Measurements from ENCODE around the gene RINL. TPM values are rescaled to one million over a fixed set of nuclear protein-coding genes. Genes with fewer than 3 reads are reported as not detected.
A peak's percentile ranks its signal among the peaks of the same experiment; 100 is the strongest.

The RINL gene
- total RNA-seq, 1 donor, result 2.5 TPM

- H3K79me2 ChIP-seq (ENCODE audit: insufficient read depth, low read length), result no peaks in the 10 kb centered on the region
- no peak for DNase-seq (ENCODE audit: insufficient read length, low spot score, missing footprints)
- H3K4me2 ChIP-seq (ENCODE audit: insufficient read depth, low read length), result no peak overlapping the region
- no peak overlapping the region for H3K4me3 ChIP-seq (ENCODE audit: insufficient read depth, low read length)
- TF ChIP-seq CTCF (IDR thresholded peaks at IDR 0.05; ENCODE audit: extremely low read depth, low read depth, low read length), result no peak
- H3K4me1 ChIP-seq (ENCODE audit: insufficient read depth, low read length), result no peaks in the 10 kb centered on the region
- H3K27me3 ChIP-seq (ENCODE audit: insufficient read depth, low read length), result no peaks in the 10 kb centered on the region
- no peaks in the 10 kb centered on the region for H3K9me3 ChIP-seq (ENCODE audit: low read depth, low read length)
- H3K27ac ChIP-seq (ENCODE audit: low read depth, low read length), result no peak overlapping the region
- H3K36me3 ChIP-seq (ENCODE audit: insufficient read depth, low read length), result no peaks in the 10 kb centered on the region
- no peaks in the 10 kb centered on the region for H4K20me1 ChIP-seq (ENCODE audit: insufficient read depth, low read length)
- H2AFZ ChIP-seq (ENCODE audit: low read length), result no peak overlapping the region
Observed at GRCh38 chr19:38913958-38914357, 35.9 kb upstream of the RINL start.

DNA sequence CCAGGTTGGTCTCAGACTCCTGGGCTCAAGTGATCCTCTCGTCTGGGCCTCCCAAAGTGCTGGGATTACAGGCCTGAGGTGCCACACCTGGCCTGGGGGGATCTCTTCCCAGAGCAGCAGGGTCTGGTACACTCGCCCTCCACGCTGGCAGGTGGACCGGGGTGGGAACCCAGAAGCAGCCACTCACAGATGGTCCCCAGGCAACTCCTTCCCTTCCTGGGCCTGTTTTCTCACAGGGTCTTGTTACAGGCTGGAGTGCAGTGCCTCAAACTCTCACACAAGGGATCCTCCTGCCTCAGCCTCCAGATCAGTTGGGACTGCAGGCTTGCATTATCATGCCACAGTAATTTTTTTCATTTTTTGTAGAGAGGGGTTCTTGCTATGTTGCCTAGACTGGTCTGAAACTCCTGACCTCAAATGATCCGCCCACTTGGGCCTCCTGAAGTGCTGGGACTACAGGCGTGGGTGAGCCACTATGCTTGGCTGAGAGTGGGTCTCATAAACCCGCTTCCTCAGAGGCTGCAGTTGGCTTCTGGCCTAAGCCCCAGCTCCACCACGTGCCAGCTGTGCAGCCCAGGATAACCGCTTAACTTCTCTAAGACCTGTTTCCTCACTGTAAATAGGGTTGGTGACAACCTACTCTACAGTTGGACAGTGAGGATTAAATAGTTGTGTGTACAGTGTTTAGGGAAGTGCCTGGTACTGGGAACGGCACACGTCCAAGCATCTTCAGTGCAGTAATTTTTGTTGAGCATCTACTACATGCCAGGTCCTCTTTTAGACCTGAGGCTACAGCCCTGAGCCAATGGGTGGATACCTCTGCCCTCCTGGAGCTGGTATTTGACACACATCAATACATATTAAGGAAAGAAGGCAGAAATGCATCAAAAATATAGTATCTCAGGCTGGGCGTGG, 34.8 kb upstream of the RINL start:
- DNase-seq (ENCODE audit: insufficient read length, low spot score, missing footprints), result peak; percentile 85
- H3K27ac ChIP-seq (ENCODE audit: low read depth, low read length), result no peak overlapping the region
- no peaks in the 10 kb centered on the region for H4K20me1 ChIP-seq (ENCODE audit: insufficient read depth, low read length)
- no peaks in the 10 kb centered on the region for H3K9me3 ChIP-seq (ENCODE audit: low read depth, low read length)
- no peak for TF ChIP-seq CTCF (IDR thresholded peaks at IDR 0.05; ENCODE audit: extremely low read depth, low read depth, low read length)
- H3K79me2 ChIP-seq (ENCODE audit: insufficient read depth, low read length), result no peaks in the 10 kb centered on the region
- H3K27me3 ChIP-seq (ENCODE audit: insufficient read depth, low read length), result no peaks in the 10 kb centered on the region
- no peak overlapping the region for H3K4me2 ChIP-seq (ENCODE audit: insufficient read depth, low read length)
- no peaks in the 10 kb centered on the region for H3K4me1 ChIP-seq (ENCODE audit: insufficient read depth, low read length)
- H3K4me3 ChIP-seq (ENCODE audit: insufficient read depth, low read length), result no peak overlapping the region
- no peak overlapping the region for H2AFZ ChIP-seq (ENCODE audit: low read length)
- no peaks in the 10 kb centered on the region for H3K36me3 ChIP-seq (ENCODE audit: insufficient read depth, low read length)

DNA sequence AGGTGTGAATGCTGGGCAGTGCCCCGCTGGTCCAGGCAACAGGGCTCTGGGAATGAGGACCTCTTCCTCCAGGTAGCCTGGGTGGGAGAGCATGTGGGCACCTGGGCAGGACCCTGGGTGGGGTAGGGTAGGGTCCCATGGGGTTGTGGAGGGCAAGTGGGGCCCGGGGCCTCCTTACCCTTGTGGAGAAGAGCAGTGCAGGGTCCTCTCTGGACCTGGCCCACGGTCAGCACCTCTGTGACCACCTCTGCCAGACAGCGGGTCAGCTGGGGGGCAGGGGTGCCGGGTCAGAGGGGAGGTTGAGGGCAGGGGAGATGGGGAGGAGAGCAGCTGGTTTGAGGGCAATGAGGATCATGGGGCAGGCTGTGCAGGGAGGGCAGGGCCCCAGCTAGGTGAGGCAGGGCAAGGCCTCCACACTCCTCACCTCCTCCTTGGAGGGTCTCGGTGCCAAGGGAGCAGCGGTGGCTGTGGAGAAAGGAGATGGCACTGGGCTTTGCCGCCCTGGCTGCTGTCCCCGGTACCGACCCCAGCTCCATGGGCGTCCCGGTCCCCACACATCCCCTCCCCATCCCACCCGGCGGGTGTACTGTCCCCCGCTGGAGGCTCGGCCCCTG, 33.4 kb upstream of the RINL start:
- Histone ChIP-seq H3K27me3 (ENCODE audit: insufficient read depth, low read length) (no peaks in the 10 kb centered on the region), H3K4me3 (ENCODE audit: insufficient read depth, low read length) (no peak overlapping the region), H3K4me1 (ENCODE audit: insufficient read depth, low read length) (no peaks in the 10 kb centered on the region), H3K36me3 (ENCODE audit: insufficient read depth, low read length) (no peaks in the 10 kb centered on the region), H3K27ac (ENCODE audit: low read depth, low read length) (no peak overlapping the region), H3K9me3 (ENCODE audit: low read depth, low read length) (no peaks in the 10 kb centered on the region), H2AFZ (ENCODE audit: low read length) (no peak overlapping the region), H3K4me2 (ENCODE audit: insufficient read depth, low read length) (no peak overlapping the region), H4K20me1 (ENCODE audit: insufficient read depth, low read length) (no peaks in the 10 kb centered on the region), H3K79me2 (ENCODE audit: insufficient read depth, low read length) (no peaks in the 10 kb centered on the region)
- TF ChIP-seq CTCF (IDR thresholded peaks at IDR 0.05; ENCODE audit: extremely low read depth, low read depth, low read length), result no peak
- peak; percentile 77 for DNase-seq (ENCODE audit: insufficient read length, low spot score, missing footprints)

- Histone ChIP-seq H3K36me3 (ENCODE audit: insufficient read depth, low read length) (no peaks in the 10 kb centered on the region), H3K4me2 (ENCODE audit: insufficient read depth, low read length) (no peak overlapping the region), H3K9me3 (ENCODE audit: low read depth, low read length) (no peaks in the 10 kb centered on the region), H3K4me3 (ENCODE audit: insufficient read depth, low read length) (no peak overlapping the region), H3K27me3 (ENCODE audit: insufficient read depth, low read length) (no peaks in the 10 kb centered on the region), H2AFZ (ENCODE audit: low read length) (no peak overlapping the region), H4K20me1 (ENCODE audit: insufficient read depth, low read length) (no peaks in the 10 kb centered on the region), H3K4me1 (ENCODE audit: insufficient read depth, low read length) (no peaks in the 10 kb centered on the region), H3K27ac (ENCODE audit: low read depth, low read length) (no peak overlapping the region), H3K79me2 (ENCODE audit: insufficient read depth, low read length) (no peaks in the 10 kb centered on the region)
- TF ChIP-seq CTCF (IDR thresholded peaks at IDR 0.05; ENCODE audit: extremely low read depth, low read depth, low read length), result no peak
- peak; percentile 81 for DNase-seq (ENCODE audit: insufficient read length, low spot score, missing footprints)
Observed at GRCh38 chr19:38910488-38910887, 32.4 kb upstream of the RINL start.
